ENCODE results near the gene NUDT8. TPM values are rescaled to one million over a fixed set of nuclear protein-coding genes. Genes with fewer than 3 reads are reported as not detected.

The NUDT8 gene
- total RNA-seq, 1 donor from 2014 or later, result 5.8 TPM

DNA sequence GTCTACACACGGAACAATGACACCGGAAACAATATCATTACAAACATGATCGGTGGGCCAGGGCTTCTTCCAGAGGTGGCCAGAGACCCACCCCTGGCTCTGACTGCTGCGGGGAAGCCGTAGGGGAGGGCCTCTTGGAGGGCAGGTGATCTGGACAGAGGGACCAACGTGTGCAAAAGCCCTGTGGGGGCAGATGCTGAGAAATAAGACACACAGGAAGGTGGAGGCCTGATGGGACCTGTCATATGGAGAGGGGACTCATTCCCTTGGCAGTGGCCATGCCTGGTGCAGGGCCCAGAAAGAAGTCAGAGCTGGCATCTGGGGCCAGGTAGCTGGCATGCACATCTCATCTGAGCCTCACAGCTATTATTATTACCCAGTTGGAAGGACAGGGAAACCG, 43.6 kb upstream of the NUDT8 start:
- H3K27ac Mint-ChIP-seq (ENCODE audit: unreplicated experiment), result no peak overlapping the region
- DNase-seq, result no peak
- peaks cover 5% of the 10 kb centered on the region for H3K36me3 Mint-ChIP-seq (ENCODE audit: unreplicated experiment)
- H3K27me3 Mint-ChIP-seq (ENCODE audit: unreplicated experiment), result peaks cover 5% of the 10 kb centered on the region
- no peak overlapping the region for H3K4me3 Mint-ChIP-seq (ENCODE audit: unreplicated experiment)
- TF ChIP-seq, protein P1, sequence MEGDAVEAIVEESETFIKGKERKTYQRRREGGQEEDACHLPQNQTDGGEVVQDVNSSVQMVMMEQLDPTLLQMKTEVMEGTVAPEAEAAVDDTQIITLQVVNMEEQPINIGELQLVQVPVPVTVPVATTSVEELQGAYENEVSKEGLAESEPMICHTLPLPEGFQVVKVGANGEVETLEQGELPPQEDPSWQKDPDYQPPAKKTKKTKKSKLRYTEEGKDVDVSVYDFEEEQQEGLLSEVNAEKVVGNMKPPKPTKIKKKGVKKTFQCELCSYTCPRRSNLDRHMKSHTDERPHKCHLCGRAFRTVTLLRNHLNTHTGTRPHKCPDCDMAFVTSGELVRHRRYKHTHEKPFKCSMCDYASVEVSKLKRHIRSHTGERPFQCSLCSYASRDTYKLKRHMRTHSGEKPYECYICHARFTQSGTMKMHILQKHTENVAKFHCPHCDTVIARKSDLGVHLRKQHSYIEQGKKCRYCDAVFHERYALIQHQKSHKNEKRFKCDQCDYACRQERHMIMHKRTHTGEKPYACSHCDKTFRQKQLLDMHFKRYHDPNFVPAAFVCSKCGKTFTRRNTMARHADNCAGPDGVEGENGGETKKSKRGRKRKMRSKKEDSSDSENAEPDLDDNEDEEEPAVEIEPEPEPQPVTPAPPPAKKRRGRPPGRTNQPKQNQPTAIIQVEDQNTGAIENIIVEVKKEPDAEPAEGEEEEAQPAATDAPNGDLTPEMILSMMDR (IDR thresholded peaks at IDR 0.05; ENCODE audit: partially characterized antibody, unreplicated experiment), result no peak
- H3K4me1 Mint-ChIP-seq (ENCODE audit: low read depth, unreplicated experiment), result no peaks in the 10 kb centered on the region
- no peaks in the 10 kb centered on the region for H3K9me3 Mint-ChIP-seq (ENCODE audit: unreplicated experiment)

GRCh38 chr11:67671211-67671520, 41.4 kb upstream of the NUDT8 start:
- peaks cover under 1% of the 10 kb centered on the region for H3K36me3 Mint-ChIP-seq (ENCODE audit: unreplicated experiment)
- H3K9me3 Mint-ChIP-seq (ENCODE audit: unreplicated experiment), result no peaks in the 10 kb centered on the region
- peaks cover 5% of the 10 kb centered on the region for H3K27me3 Mint-ChIP-seq (ENCODE audit: unreplicated experiment)
- no peak overlapping the region for H3K27ac Mint-ChIP-seq (ENCODE audit: unreplicated experiment)
- TF ChIP-seq, protein P1 (IDR thresholded peaks at IDR 0.05; ENCODE audit: partially characterized antibody, unreplicated experiment), result no peak
- no peak for DNase-seq
- H3K4me1 Mint-ChIP-seq (ENCODE audit: low read depth, unreplicated experiment), result no peaks in the 10 kb centered on the region
- no peak overlapping the region for H3K4me3 Mint-ChIP-seq (ENCODE audit: unreplicated experiment)

- Mint-ChIP-seq H3K36me3 (ENCODE audit: unreplicated experiment) (no peaks in the 10 kb centered on the region), H3K4me1 (ENCODE audit: low read depth, unreplicated experiment) (no peaks in the 10 kb centered on the region), H3K27me3 (ENCODE audit: unreplicated experiment) (peaks cover 5% of the 10 kb centered on the region), H3K27ac (ENCODE audit: unreplicated experiment) (no peak overlapping the region), H3K9me3 (ENCODE audit: unreplicated experiment) (no peaks in the 10 kb centered on the region), H3K4me3 (ENCODE audit: unreplicated experiment) (no peak overlapping the region)
- TF ChIP-seq, protein P1 (IDR thresholded peaks at IDR 0.05; ENCODE audit: partially characterized antibody, unreplicated experiment), result no peak
- no peak for DNase-seq
Observed at GRCh38 chr11:67670316-67671210, 40.8 kb upstream of the NUDT8 start.

GRCh38 chr11:67668192-67668551, 38.4 kb upstream of the NUDT8 start:
- H3K9me3 Mint-ChIP-seq (ENCODE audit: unreplicated experiment), result no peaks in the 10 kb centered on the region
- no peak for DNase-seq
- no peaks in the 10 kb centered on the region for H3K36me3 Mint-ChIP-seq (ENCODE audit: unreplicated experiment)
- H3K27me3 Mint-ChIP-seq (ENCODE audit: unreplicated experiment), result peaks cover under 1% of the 10 kb centered on the region
- no peak overlapping the region for H3K27ac Mint-ChIP-seq (ENCODE audit: unreplicated experiment)
- no peaks in the 10 kb centered on the region for H3K4me1 Mint-ChIP-seq (ENCODE audit: low read depth, unreplicated experiment)
- TF ChIP-seq, protein P1 (IDR thresholded peaks at IDR 0.05; ENCODE audit: partially characterized antibody, unreplicated experiment), result no peak
- H3K4me3 Mint-ChIP-seq (ENCODE audit: unreplicated experiment), result no peak overlapping the region

- DNase-seq, result no peak
- H3K36me3 Mint-ChIP-seq (ENCODE audit: unreplicated experiment), result no peaks in the 10 kb centered on the region
- no peak overlapping the region for H3K4me3 Mint-ChIP-seq (ENCODE audit: unreplicated experiment)
- no peaks in the 10 kb centered on the region for H3K4me1 Mint-ChIP-seq (ENCODE audit: low read depth, unreplicated experiment)
- no peak overlapping the region for H3K27ac Mint-ChIP-seq (ENCODE audit: unreplicated experiment)
- TF ChIP-seq, protein P1 (IDR thresholded peaks at IDR 0.05; ENCODE audit: partially characterized antibody, unreplicated experiment), result no peak
- no peaks in the 10 kb centered on the region for H3K9me3 Mint-ChIP-seq (ENCODE audit: unreplicated experiment)
- no peaks in the 10 kb centered on the region for H3K27me3 Mint-ChIP-seq (ENCODE audit: unreplicated experiment)
Observed at GRCh38 chr11:67667490-67668191, 37.9 kb upstream of the NUDT8 start.
